ENCODE measurements around the gene CDH13. TPM values are rescaled to one million over a fixed set of nuclear protein-coding genes. Genes with fewer than 3 reads are reported as not detected.

Gene CDH13
- total and polyA plus RNA-seq, 2 donors (not counting 3 experiments of a cell fraction or from before 2014, with no cell fraction given), result 96.6 to 124 TPM

- TF ChIP-seq CTCF (IDR thresholded peaks at IDR 0.05; ENCODE audit: extremely low read depth in 1 of 2, insufficient read depth in 1 of 2, low read depth in 1 of 2, low read length in 2 of 2), result no peak
- no peak overlapping the region for H2AFZ ChIP-seq (ENCODE audit: low read depth, low read length)
- no peak overlapping the region for H3K9ac ChIP-seq (replicated peaks; ENCODE audit: extremely low read depth, insufficient read depth, low read length)
- H3K36me3 ChIP-seq (ENCODE audit: control insufficient read depth in 2 of 2, extremely low read depth in 1 of 2, insufficient read depth in 2 of 2, low read length in 2 of 2), result no peaks in the 10 kb centered on the region
- DNase-seq (ENCODE audit: low read depth, low spot score), result no peak
- no peaks in the 10 kb centered on the region for H3K27me3 ChIP-seq (ENCODE audit: control insufficient read depth in 2 of 2, insufficient read depth in 2 of 2, low read length in 2 of 2)
- no TSS peak for BruUV-seq (replicated peaks)
- no peak overlapping the region for H3K27ac ChIP-seq (ENCODE audit: insufficient read depth, low read depth, low read length)
- H3K4me2 ChIP-seq (ENCODE audit: insufficient read depth, low read length), result no peak overlapping the region
- H3K9me3 ChIP-seq (replicated peaks; ENCODE audit: control insufficient read depth, insufficient read depth, low read length), result no peaks in the 10 kb centered on the region
- ChIA-PET CTCF (no interaction called here), POLR2A (no interaction called here)
- dilution Hi-C loops (cut with MboI; ENCODE audit: extremely low pct_ligation_motif_present, low sequenced_read_pairs), result no loop called here
- H3K9me1 ChIP-seq (replicated peaks; ENCODE audit: control insufficient read depth, extremely low read depth, insufficient read depth, low read length), result no peaks in the 10 kb centered on the region
- no peak overlapping the region for H3K4me3 ChIP-seq (replicated peaks in 1 of 3; ENCODE audit: insufficient read depth in 1 of 3, low read depth in 1 of 3, low read length in 3 of 3)
- no peaks in the 10 kb centered on the region for H4K20me1 ChIP-seq (replicated peaks; ENCODE audit: control insufficient read depth, extremely low read depth, insufficient read depth, low read length)
- FAIRE-seq, result no peak
- peaks cover 7% of the 10 kb centered on the region for H3K4me1 ChIP-seq (ENCODE audit: control insufficient read depth, extremely low read depth, insufficient read depth, low read length)
- intact Hi-C loops (cut with micrococcal nuclease), result no loop called here
- no peaks in the 10 kb centered on the region for H3K79me2 ChIP-seq (ENCODE audit: control insufficient read depth, insufficient read depth, low read length)
Observed at GRCh38 chr16:83554096-83554495, 927.3 kb downstream of the CDH13 start.

GRCh38 chr16:83554540-83554939 lies 927.8 kb downstream of the CDH13 start:
- Histone ChIP-seq H2AFZ (ENCODE audit: low read depth, low read length) (no peak overlapping the region), H3K36me3 (ENCODE audit: control insufficient read depth in 2 of 2, extremely low read depth in 1 of 2, insufficient read depth in 2 of 2, low read length in 2 of 2) (no peaks in the 10 kb centered on the region), H3K4me2 (ENCODE audit: insufficient read depth, low read length) (no peak overlapping the region), H3K27me3 (ENCODE audit: control insufficient read depth in 2 of 2, insufficient read depth in 2 of 2, low read length in 2 of 2) (no peaks in the 10 kb centered on the region), H3K79me2 (ENCODE audit: control insufficient read depth, insufficient read depth, low read length) (no peaks in the 10 kb centered on the region), H3K27ac (ENCODE audit: insufficient read depth, low read depth, low read length) (no peak overlapping the region), H4K20me1 (replicated peaks; ENCODE audit: control insufficient read depth, extremely low read depth, insufficient read depth, low read length) (no peaks in the 10 kb centered on the region), H3K9me1 (replicated peaks; ENCODE audit: control insufficient read depth, extremely low read depth, insufficient read depth, low read length) (no peaks in the 10 kb centered on the region), H3K9me3 (replicated peaks; ENCODE audit: control insufficient read depth, insufficient read depth, low read length) (no peaks in the 10 kb centered on the region), H3K9ac (replicated peaks; ENCODE audit: extremely low read depth, insufficient read depth, low read length) (no peak overlapping the region), H3K4me1 (ENCODE audit: control insufficient read depth, extremely low read depth, insufficient read depth, low read length) (peaks cover 7% of the 10 kb centered on the region), H3K4me3 (replicated peaks in 1 of 3; ENCODE audit: insufficient read depth in 1 of 3, low read depth in 1 of 3, low read length in 3 of 3) (no peak overlapping the region)
- no TSS peak for BruUV-seq (replicated peaks)
- FAIRE-seq, result no peak
- ChIA-PET POLR2A (no interaction called here), CTCF (no interaction called here)
- no peak for TF ChIP-seq POLR2A (IDR thresholded peaks at IDR 0.05; ENCODE audit: low read depth, low read length)
- dilution Hi-C loops (cut with MboI; ENCODE audit: extremely low pct_ligation_motif_present, low sequenced_read_pairs), result no loop called here
- DNase-seq (ENCODE audit: low read depth, low spot score), result no peak
- intact Hi-C loops (cut with micrococcal nuclease), result no loop called here

Data from endothelial cell of umbilical vein (primary cell).